Measurements from ENCODE around the gene DRAM1. TPM values are rescaled to one million over a fixed set of nuclear protein-coding genes. Genes with fewer than 3 reads are reported as not detected.

The DRAM1 gene
- total RNA-seq, 1 donor from 2014 or later, result 5.8 TPM

GRCh38 chr12:101942250-101942605, 64.8 kb downstream of the DRAM1 start:
- TF ChIP-seq CTCF (IDR thresholded peaks at IDR 0.05; ENCODE audit: insufficient read depth, low read length, severe bottlenecking), result no peak
- DNase-seq (ENCODE audit: low read depth) (no peak), FAIRE-seq (no peak)
- Histone ChIP-seq H3K36me3 (ENCODE audit: control insufficient read depth, insufficient read depth, low read length) (no peaks in the 10 kb centered on the region), H3K27me3 (ENCODE audit: control insufficient read depth, insufficient read depth, low read length) (no peaks in the 10 kb centered on the region), H3K4me3 (ENCODE audit: low read depth, low read length) (no peak overlapping the region)

- TF ChIP-seq CTCF (IDR thresholded peaks at IDR 0.05; ENCODE audit: insufficient read depth, low read length, severe bottlenecking), result no peak
- FAIRE-seq, result no peak
- Histone ChIP-seq H3K4me3 (ENCODE audit: low read depth, low read length) (no peak overlapping the region), H3K36me3 (ENCODE audit: control insufficient read depth, insufficient read depth, low read length) (no peaks in the 10 kb centered on the region), H3K27me3 (ENCODE audit: control insufficient read depth, insufficient read depth, low read length) (no peaks in the 10 kb centered on the region)
- DNase-seq (ENCODE audit: low read depth), result no peak
These were observed 68.2 kb downstream of the DRAM1 start for GRCh38 chr12:101945369-101946232.

- no peaks in the 10 kb centered on the region for H3K27me3 ChIP-seq (ENCODE audit: control insufficient read depth, insufficient read depth, low read length)
- TF ChIP-seq CTCF (IDR thresholded peaks at IDR 0.05; ENCODE audit: insufficient read depth, low read length, severe bottlenecking), result no peak
- FAIRE-seq (no peak), DNase-seq (ENCODE audit: low read depth) (no peak)
- H3K36me3 ChIP-seq (ENCODE audit: control insufficient read depth, insufficient read depth, low read length), result no peaks in the 10 kb centered on the region
- H3K4me3 ChIP-seq (ENCODE audit: low read depth, low read length), result no peak overlapping the region
These were observed 68.8 kb downstream of the DRAM1 start for GRCh38 chr12:101946233-101946611.

- FAIRE-seq, result no peak
These were observed 69.9 kb downstream of the DRAM1 start for GRCh38 chr12:101947316-101947715.

GRCh38 chr12:101948365-101948764, 71.0 kb downstream of the DRAM1 start:
- Histone ChIP-seq H3K27me3 (ENCODE audit: control insufficient read depth, insufficient read depth, low read length) (no peaks in the 10 kb centered on the region), H3K4me3 (ENCODE audit: low read depth, low read length) (no peak overlapping the region), H3K36me3 (ENCODE audit: control insufficient read depth, insufficient read depth, low read length) (no peaks in the 10 kb centered on the region)
- no peak for TF ChIP-seq CTCF (IDR thresholded peaks at IDR 0.05; ENCODE audit: insufficient read depth, low read length, severe bottlenecking)
- FAIRE-seq (no peak), DNase-seq (ENCODE audit: low read depth) (no peak)

More at GRCh38 chr12:101947316-101947715, 69.9 kb downstream of the DRAM1 start:
- H3K4me3 ChIP-seq (ENCODE audit: low read depth, low read length), result no peak overlapping the region
- H3K36me3 ChIP-seq (ENCODE audit: control insufficient read depth, insufficient read depth, low read length), result no peaks in the 10 kb centered on the region
- no peak for TF ChIP-seq CTCF (IDR thresholded peaks at IDR 0.05; ENCODE audit: insufficient read depth, low read length, severe bottlenecking)
- DNase-seq (ENCODE audit: low read depth), result no peak
- no peaks in the 10 kb centered on the region for H3K27me3 ChIP-seq (ENCODE audit: control insufficient read depth, insufficient read depth, low read length)

Data from bronchial epithelial cell (primary cell).